GM13976 (cell line): ENCODE results near the gene ZMIZ1.

Experiments
- DNase-seq: peaks from one replicate; pipeline ENCODE4 v3.0.0; 2012; ENCODE audit warnings: low spot score
- CTCF ChIP-seq: IDR thresholded peaks from 2 replicates; pipeline ENCODE4 v1.5.1; 2012; ENCODE audit warnings: borderline replicate concordance, mild to moderate bottlenecking; ENCODE audit not compliant: insufficient read depth; ENCODE audit errors: extremely low read depth, missing control alignments, control extremely low read depth
- in situ Hi-C: fragments of 300-500 bp; cut with MboI; formaldehyde crosslinking; loops from one replicate; pipeline ENCODE4 v1.12.0; 2022; ENCODE audit warnings: low sequenced_read_pairs, mixed read lengths, inconsistent platforms; ENCODE audit not compliant: unreplicated experiment

The ZMIZ1 gene

GRCh38 chr10:79137826-79138225 is 69.1 kb downstream of the ZMIZ1 start:
- DNase-seq, result peak; percentile 82
- TF ChIP-seq CTCF, result no peak
- in situ Hi-C loops, result no loop called here

GRCh38 chr10:79138449-79139123 is 69.8 kb downstream of the ZMIZ1 start:
- no peak for DNase-seq
- in situ Hi-C loops, result no loop called here
- TF ChIP-seq CTCF, result no peak

- DNase-seq, result no peak
- no peak for TF ChIP-seq CTCF
- in situ Hi-C loops, result no loop called here
These were observed 70.5 kb downstream of the ZMIZ1 start for GRCh38 chr10:79139124-79139835.

- no peak for TF ChIP-seq CTCF
- in situ Hi-C loops, result no loop called here
- no peak for DNase-seq
These were observed 71.5 kb downstream of the ZMIZ1 start for GRCh38 chr10:79140085-79140793.

- in situ Hi-C loops, result no loop called here
These were observed 72.1 kb downstream of the ZMIZ1 start for GRCh38 chr10:79140855-79141254.

GRCh38 chr10:79142064-79142491 is 73.3 kb downstream of the ZMIZ1 start:
- no peak for TF ChIP-seq CTCF
- in situ Hi-C loops, result no loop called here
- no peak for DNase-seq

More at GRCh38 chr10:79140855-79141254, 72.1 kb downstream of the ZMIZ1 start:
- no peak for DNase-seq
- TF ChIP-seq CTCF, result no peak
